Ovary (tissue), 9 donors: ENCODE results near the gene HOXA6. TPM values are rescaled to one million over a fixed set of nuclear protein-coding genes. Genes with fewer than 3 reads are reported as not detected.

Source experiments
- DNase-seq, 5 donors: peaks; one replicate each; pipeline ENCODE4 v3.0.0-alpha.2; 2019 to 2020
- H3K27ac ChIP-seq, 2 donors: fragments of 200-600 bp; one replicate each; pipeline versions ENCODE4 v1.5.1 to v1.8.0; 2019 to 2022
- H3K27me3 ChIP-seq: fragments of 200-600 bp; one replicate; pipeline ENCODE4 v1.8.0; 2022
- H3K36me3 ChIP-seq: fragments of 200-600 bp; sonication (generic); one replicate; pipeline ENCODE4 v1.5.1; 2019
- H3K4me1 ChIP-seq: one replicate; pipeline ENCODE4 v1.8.1; 2013; ENCODE audit warnings: mild to moderate bottlenecking, moderate library complexity; ENCODE audit not compliant: insufficient read depth
- H3K4me3 ChIP-seq: fragments of 200-600 bp; sonication (generic); one replicate; pipeline ENCODE4 v1.5.1; 2017
- H3K9me3 ChIP-seq, 2 donors: fragments of 200-600 bp in 1 of 2; sonication (generic) in 1 of 2; one replicate each; pipeline versions ENCODE4 v1.5.1 to v1.8.1; 2013 to 2019; ENCODE audit warnings: mild to moderate bottlenecking in 1 of 2, moderate library complexity in 1 of 2
- EP300 ChIP-seq: sonication (generic); formaldehyde crosslinking; IDR thresholded peaks from one replicate; pipeline ENCODE4 v1.6.1; 2017; ENCODE audit warnings: antibody characterized with exemption
- POLR2A ChIP-seq: fragments of 450-650 bp; IDR thresholded peaks from one replicate; pipeline ENCODE4 v1.6.1; 2017; ENCODE audit warnings: antibody characterized with exemption, mild to moderate bottlenecking, moderate library complexity
- WGBS, 3 donors: extraction: QIAGEN DNeasy Blood & Tissue Kit in 1 of 3; methylation state at CpG; one replicate each; pipeline versions ENCODE4 v1.1.5 to v1.1.7; 2013 to 2017; 5-methylcytosine and 5-hydroxymethylcytosine counted together
- intact Hi-C, 4 donors: fragments of 100-400 bp; cut with DNase I; formaldehyde crosslinking; loops; one replicate each; pipeline versions ENCODE4 v1.11.0 to v1.15.1; 2022 to 2023
- polyA plus RNA-seq, 2 donors: library from polyadenylated mRNA; stranded (reverse); fragments of 200-250 nt in 1 of 2; fragments of 350-450 nt in 1 of 2; fragmentation: Illumina TruSeq in 1 of 2; extraction: RNeasy Lipid Tissue Mini Kit (QIAGEN cat#74804) in 1 of 2; gene quantifications; one replicate each; pipeline ENCODE4 v1.2.3, GENCODE V29; 2013 to 2014
- total RNA-seq, 7 donors: library from RNA; depleted of rRNA in 2 of 7; stranded (reverse); fragments of >200 nt in 2 of 7; fragmentation: NEBNext Ultra II Directional in 3 of 7; extraction: Animal tissue kit (Norgen Biotek cat#: 25700) in 3 of 7; gene quantifications; one replicate each; pipeline versions ENCODE4 v1.1.0 to v1.2.4, GENCODE V29; 2016 to 2023
- TF ChIP-seq, protein P1 (sequence below), 3 donors: fragments of 450-650 bp in 2 of 3; fragments of 200-600 bp in 1 of 3; IDR thresholded peaks; one replicate each; pipeline versions ENCODE4 v1.5.1 to v1.8.0; 2016 to 2022; ENCODE audit warnings: antibody characterized with exemption in 3 of 3, mild to moderate bottlenecking in 1 of 3
- donor health status: DM: no; HTN: no; CAD: no; lungs with moderate emphysema.
- donor health status: DM: no; HTN: no; CAD: no.
- donor health status: Bipolar disorder and iron deficiency.
- donor health status: DM: yes; HTN: yes; CAD: no.
- donor health status: DM: no; HTN: no; CAD: no.
- donor health status: DM: yes; HTN: yes; CAD: no.

Gene HOXA6
- total and polyA plus RNA-seq, 9 donors: 0.29 to 4.2 (median 0.39) TPM; not detected in 1

DNA sequence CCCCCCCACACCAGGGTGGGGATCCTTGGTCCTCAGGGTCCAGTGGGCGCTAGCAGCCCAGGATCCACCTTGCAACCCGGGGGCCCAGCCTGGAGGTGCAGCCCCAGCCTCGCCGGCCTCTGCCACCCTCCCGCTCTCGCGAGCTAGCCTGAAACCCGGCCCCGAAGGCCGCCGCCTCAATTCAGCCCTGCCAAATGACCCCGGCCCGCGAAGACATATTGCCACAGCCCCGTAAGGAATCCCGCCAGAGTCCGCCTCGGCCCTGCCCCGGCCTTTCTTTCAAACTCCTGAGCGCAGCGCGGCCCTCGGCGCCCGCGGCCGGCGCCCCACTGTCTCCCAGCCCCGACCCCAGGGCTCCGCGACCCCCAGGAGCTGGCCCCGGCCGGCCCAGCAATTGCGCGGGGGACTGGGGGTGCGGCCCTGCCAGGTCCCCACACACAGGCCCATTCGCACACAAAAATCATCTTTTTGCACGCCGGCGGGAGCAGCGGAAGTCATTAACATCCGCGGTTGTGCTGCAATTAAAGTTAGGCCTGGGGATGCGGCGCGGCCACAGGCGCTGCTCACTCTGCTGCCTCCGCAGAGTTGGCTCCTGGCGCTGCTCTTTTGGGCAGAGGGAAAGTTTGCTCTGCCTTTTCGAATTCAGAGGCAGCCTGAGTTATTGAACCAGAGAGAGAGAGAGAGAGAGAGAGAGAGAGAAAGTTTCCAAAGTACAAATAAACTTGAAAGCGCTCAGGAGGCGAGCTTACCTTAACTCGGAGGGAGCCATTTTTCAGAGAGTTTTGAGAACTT lies 8.0 kb downstream of the HOXA6 start:
- no peak overlapping the region for H3K27ac ChIP-seq
- H3K27me3 ChIP-seq: no peaks in the 10 kb centered on the region
- WGBS, 3 donors: 32 to 52% (median 36%) methylated on average over 51 to 53 of the region's 53 CpGs
- no peaks in the 10 kb centered on the region for H3K9me3 ChIP-seq
- H3K4me3 ChIP-seq: peak overlapping the region; percentile 24
- H3K36me3 ChIP-seq: no peaks in the 10 kb centered on the region
- intact Hi-C loops: loop anchor here in 3 of 4 donors (5.0 kb wide), 2 partner anchors 282 to 287 kb away; no protein-coding TSS in a partner anchor
- peaks cover 1% of the 10 kb centered on the region for H3K4me1 ChIP-seq
- TF ChIP-seq POLR2A (no peak), EP300 (no peak)
- TF ChIP-seq, protein P1, sequence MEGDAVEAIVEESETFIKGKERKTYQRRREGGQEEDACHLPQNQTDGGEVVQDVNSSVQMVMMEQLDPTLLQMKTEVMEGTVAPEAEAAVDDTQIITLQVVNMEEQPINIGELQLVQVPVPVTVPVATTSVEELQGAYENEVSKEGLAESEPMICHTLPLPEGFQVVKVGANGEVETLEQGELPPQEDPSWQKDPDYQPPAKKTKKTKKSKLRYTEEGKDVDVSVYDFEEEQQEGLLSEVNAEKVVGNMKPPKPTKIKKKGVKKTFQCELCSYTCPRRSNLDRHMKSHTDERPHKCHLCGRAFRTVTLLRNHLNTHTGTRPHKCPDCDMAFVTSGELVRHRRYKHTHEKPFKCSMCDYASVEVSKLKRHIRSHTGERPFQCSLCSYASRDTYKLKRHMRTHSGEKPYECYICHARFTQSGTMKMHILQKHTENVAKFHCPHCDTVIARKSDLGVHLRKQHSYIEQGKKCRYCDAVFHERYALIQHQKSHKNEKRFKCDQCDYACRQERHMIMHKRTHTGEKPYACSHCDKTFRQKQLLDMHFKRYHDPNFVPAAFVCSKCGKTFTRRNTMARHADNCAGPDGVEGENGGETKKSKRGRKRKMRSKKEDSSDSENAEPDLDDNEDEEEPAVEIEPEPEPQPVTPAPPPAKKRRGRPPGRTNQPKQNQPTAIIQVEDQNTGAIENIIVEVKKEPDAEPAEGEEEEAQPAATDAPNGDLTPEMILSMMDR (IDR thresholded peaks at IDR 0.05): no peak
- no peak for DNase-seq

GRCh38 chr7:27138985-27139333 lies 8.6 kb downstream of the HOXA6 start:
- intact Hi-C loops: no loop called here
- no peaks in the 10 kb centered on the region for H3K27me3 ChIP-seq
- peak overlapping the region; percentile 24 for H3K4me3 ChIP-seq
- H3K36me3 ChIP-seq: no peaks in the 10 kb centered on the region
- 65 to 87% (median 68%) methylated on average over 11 of the region's 11 CpGs for WGBS, 3 donors
- no peaks in the 10 kb centered on the region for H3K9me3 ChIP-seq
- TF ChIP-seq, protein P1 (IDR thresholded peaks at IDR 0.05): no peak
- TF ChIP-seq EP300 (no peak), POLR2A (no peak)
- no peak for DNase-seq
- H3K4me1 ChIP-seq: peaks cover 1% of the 10 kb centered on the region
- H3K27ac ChIP-seq: no peak overlapping the region

DNA sequence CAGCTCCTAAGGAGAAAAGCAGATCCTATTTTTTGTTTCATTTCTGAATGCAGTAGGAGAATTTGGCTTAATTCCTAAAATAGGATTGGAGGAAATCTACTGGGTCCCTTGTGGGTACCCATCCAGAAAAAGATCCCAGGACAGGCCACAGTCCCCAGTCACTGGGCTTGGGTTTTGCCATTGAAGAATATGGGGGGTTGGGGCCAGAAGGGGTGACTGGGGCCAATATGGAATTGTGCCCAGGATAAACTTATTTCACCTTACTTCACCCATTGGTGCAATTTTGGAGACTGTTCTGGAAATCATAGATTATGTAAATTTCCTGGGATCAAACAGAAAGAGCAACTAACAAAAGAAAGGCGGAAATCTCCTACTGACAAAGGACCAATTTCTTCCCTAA lies 9.1 kb downstream of the HOXA6 start:
- DNase-seq: no peak
- Histone ChIP-seq H3K4me3 (no peak overlapping the region), H3K36me3 (no peaks in the 10 kb centered on the region), H3K27me3 (no peaks in the 10 kb centered on the region), H3K9me3 (no peaks in the 10 kb centered on the region), H3K4me1 (no peaks in the 10 kb centered on the region), H3K27ac (no peak overlapping the region)
- TF ChIP-seq POLR2A: no peak
- no peak for TF ChIP-seq EP300
- TF ChIP-seq, protein P1 (IDR thresholded peaks at IDR 0.05): no peak
- intact Hi-C loops: no loop called here
- WGBS, 3 donors: 95 to 97% (median 95%) methylated on average over 1 of the region's 1 CpG

DNA sequence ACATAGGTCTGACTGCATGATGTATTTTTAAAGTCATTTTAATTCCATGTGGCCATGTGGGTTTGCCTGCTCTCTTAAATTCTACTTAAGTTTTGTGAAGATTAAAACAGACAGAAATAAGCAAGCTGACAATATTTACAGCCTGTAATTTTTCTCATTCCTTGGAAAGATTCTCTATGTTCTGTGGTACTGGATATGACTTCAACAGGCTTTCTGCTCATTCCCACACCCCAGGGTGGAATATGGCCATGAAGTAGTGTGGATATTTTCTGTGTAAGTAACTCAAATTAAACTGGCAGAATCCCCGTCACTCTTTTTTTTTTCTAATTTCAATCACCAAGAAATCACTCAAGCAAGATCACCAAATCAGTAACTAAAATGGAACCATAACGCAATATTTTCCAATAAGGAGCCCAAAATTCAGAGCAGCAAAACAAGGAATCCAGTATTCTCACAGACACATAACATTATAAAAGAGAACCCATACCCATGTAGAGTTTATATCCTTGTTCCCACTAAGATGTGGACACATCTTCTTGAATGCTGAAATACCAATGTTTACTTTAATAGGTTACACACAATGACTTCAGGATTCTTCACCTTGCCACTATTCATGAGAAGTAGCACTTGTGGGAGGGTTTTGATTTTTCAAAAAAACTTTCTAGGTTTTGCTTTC lies 9.8 kb downstream of the HOXA6 start:
- TF ChIP-seq, protein P1 (IDR thresholded peaks at IDR 0.05): no peak
- TF ChIP-seq EP300: no peak
- TF ChIP-seq POLR2A: no peak
- intact Hi-C loops: no loop called here
- H3K9me3 ChIP-seq: no peaks in the 10 kb centered on the region
- 82 to 89% (median 85%) methylated on average over 2 of the region's 2 CpGs for WGBS, 3 donors
- no peak for DNase-seq
- no peaks in the 10 kb centered on the region for H3K4me1 ChIP-seq
- H3K27ac ChIP-seq: no peak overlapping the region
- H3K27me3 ChIP-seq: no peaks in the 10 kb centered on the region
- no peaks in the 10 kb centered on the region for H3K36me3 ChIP-seq
- no peak overlapping the region for H3K4me3 ChIP-seq
